Cardiac muscle cell (in vitro differentiated cells and primary cell): ENCODE data around the gene CELF2. TPM values are rescaled to one million over a fixed set of nuclear protein-coding genes. Genes with fewer than 3 reads are reported as not detected.

Experiments
- DNase-seq, 2 donors: peaks; one replicate each; pipeline versions ENCODE4 v3.0.0 to v3.0.0-alpha.2; 2010 to 2017; ENCODE audit warnings: low read depth in 1 of 2, low spot score in 1 of 2
- H3K27ac ChIP-seq: fragments of 200-600 bp; sonication (generic); 2 replicates; pipeline ENCODE4 v1.5.1; 2016
- H3K27me3 ChIP-seq: fragments of 200-600 bp; sonication (generic); 2 replicates; pipeline ENCODE4 v1.6.0; 2016; ENCODE audit warnings: control low read depth
- H3K36me3 ChIP-seq: fragments of 200-600 bp; sonication (generic); 2 replicates; pipeline ENCODE4 v1.5.1; 2016; ENCODE audit warnings: control low read depth
- H3K4me1 ChIP-seq: fragments of 200-600 bp; sonication (generic); 2 replicates; pipeline ENCODE4 v1.8.1; 2017; ENCODE audit warnings: low read depth, mild to moderate bottlenecking, mixed run types
- H3K4me3 ChIP-seq: fragments of 200-600 bp; sonication (generic); 2 replicates; pipeline ENCODE4 v1.5.1; 2016; ENCODE audit warnings: mild to moderate bottlenecking
- H3K9me3 ChIP-seq: fragments of 200-600 bp; sonication (generic); 2 replicates; pipeline ENCODE4 v1.5.1; 2017; ENCODE audit warnings: low read depth, mild to moderate bottlenecking, control low read depth
- CTCF ChIP-seq: IDR thresholded peaks from 2 replicates; pipeline ENCODE4 v1.5.1; 2012; ENCODE audit warnings: low read depth, mild to moderate bottlenecking, low read length
- polyA plus RNA-seq: library from polyadenylated mRNA; unstranded; fragments of >200 nt; fragmentation: Nextera tagmentation; extraction: Ambion mirVana; gene quantifications from 2 replicates; pipeline ENCODE4 v1.2.1, GENCODE V29; 2016
- total RNA-seq: library from RNA; depleted of rRNA; stranded (reverse); fragments of >200 nt; gene quantifications from 2 replicates; pipeline ENCODE4 v1.2.3, GENCODE V29; 2016

The CELF2 gene
- 51.3 and 82.7 TPM in 2 replicates for total RNA-seq
- 66.9 and 115 TPM in 2 replicates for polyA plus RNA-seq

GRCh38 chr10:11017570-11018431 is at the start of gene CELF2:
TSS of gene CELF2 (plus strand) at chr10:11017872. CDS start at chr10:11018090, 218 bp downstream.
- no peaks in the 10 kb centered on the region for H3K27me3 ChIP-seq
- no peaks in the 10 kb centered on the region for H3K36me3 ChIP-seq
- H3K4me3 ChIP-seq: peak within 1 kb of the TSS; percentile 66
- peak; percentile 22 to 91 for DNase-seq
- H3K9me3 ChIP-seq: no peaks in the 10 kb centered on the region
- no peak for TF ChIP-seq CTCF
- peaks cover 38% of the 10 kb centered on the region for H3K4me1 ChIP-seq
- H3K27ac ChIP-seq: peak within 1 kb of the TSS; percentile 90

- H3K4me3 ChIP-seq: no peak overlapping the region
- no peak for TF ChIP-seq CTCF
- H3K36me3 ChIP-seq: no peaks in the 10 kb centered on the region
- no peak for DNase-seq
- H3K27ac ChIP-seq: no peak overlapping the region
- no peaks in the 10 kb centered on the region for H3K9me3 ChIP-seq
- peaks cover 3% of the 10 kb centered on the region for H3K4me1 ChIP-seq
- no peaks in the 10 kb centered on the region for H3K27me3 ChIP-seq
These were observed 49.4 kb upstream of the CELF2 start for GRCh38 chr10:10968257-10968588.

- H3K4me3 ChIP-seq: no peak overlapping the region
- H3K4me1 ChIP-seq: no peaks in the 10 kb centered on the region
- no peaks in the 10 kb centered on the region for H3K9me3 ChIP-seq
- no peak for DNase-seq
- no peak for TF ChIP-seq CTCF
- H3K27ac ChIP-seq: no peak overlapping the region
- no peaks in the 10 kb centered on the region for H3K36me3 ChIP-seq
- H3K27me3 ChIP-seq: no peaks in the 10 kb centered on the region
These were observed 44.4 kb upstream of the CELF2 start for GRCh38 chr10:10973310-10973709.

- no peaks in the 10 kb centered on the region for H3K9me3 ChIP-seq
- H3K27me3 ChIP-seq: no peaks in the 10 kb centered on the region
- no peak overlapping the region for H3K4me3 ChIP-seq
These were observed 42.0 kb upstream of the CELF2 start for GRCh38 chr10:10975647-10976046.

GRCh38 chr10:10976652-10977051 is 41.0 kb upstream of the CELF2 start:
- Histone ChIP-seq H3K27me3 (no peaks in the 10 kb centered on the region), H3K36me3 (no peaks in the 10 kb centered on the region), H3K4me1 (no peaks in the 10 kb centered on the region), H3K27ac (no peak overlapping the region), H3K4me3 (no peak overlapping the region), H3K9me3 (no peaks in the 10 kb centered on the region)
- TF ChIP-seq CTCF: no peak
- no peak for DNase-seq

More at GRCh38 chr10:10975647-10976046, 42.0 kb upstream of the CELF2 start:
- no peak for DNase-seq
- Histone ChIP-seq H3K4me1 (no peaks in the 10 kb centered on the region), H3K36me3 (no peaks in the 10 kb centered on the region), H3K27ac (no peak overlapping the region)
- TF ChIP-seq CTCF: no peak
